ENCODE data around the gene EXOC8.

EXOC8 gene

DNA sequence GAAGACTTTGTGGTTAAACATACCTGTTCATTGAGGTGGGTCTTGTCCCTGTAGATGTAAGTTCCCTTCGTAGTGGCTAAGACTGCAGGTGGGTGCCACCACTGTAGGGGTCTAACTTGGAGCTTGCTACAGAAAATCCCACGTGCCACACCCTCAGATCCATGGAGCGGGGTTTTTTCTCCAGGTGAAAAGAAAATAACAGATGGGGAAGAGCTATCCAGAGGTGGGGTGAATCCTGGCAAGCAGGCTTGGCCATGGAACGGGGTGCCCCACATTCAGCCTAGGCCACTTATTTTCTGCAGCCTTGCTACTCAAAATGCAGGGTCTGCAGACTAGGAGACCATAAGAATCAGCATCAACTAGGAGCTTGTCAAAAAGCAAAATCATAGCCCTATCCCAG, 24.0 kb downstream of the EXOC8 start:
- DNase-seq: no peak

DNA sequence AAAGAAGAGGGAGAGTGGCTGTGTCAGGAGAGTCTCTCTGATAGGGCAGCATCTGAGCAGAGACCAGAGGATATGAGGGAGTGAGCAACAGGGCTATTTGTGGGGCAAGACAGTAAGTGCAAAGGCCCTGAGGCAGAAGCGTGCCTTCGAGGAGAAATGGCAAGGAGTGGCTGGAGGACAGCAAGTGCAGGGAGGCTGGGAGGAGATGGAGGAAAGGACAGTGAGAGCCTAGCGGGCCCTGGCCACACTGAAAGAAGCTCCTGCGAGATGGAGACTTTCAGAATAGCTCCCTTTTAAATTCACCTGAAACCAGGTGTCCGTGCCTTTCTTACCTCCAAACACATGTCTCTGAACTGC, 25.2 kb downstream of the EXOC8 start:
- no peak for DNase-seq

DNA sequence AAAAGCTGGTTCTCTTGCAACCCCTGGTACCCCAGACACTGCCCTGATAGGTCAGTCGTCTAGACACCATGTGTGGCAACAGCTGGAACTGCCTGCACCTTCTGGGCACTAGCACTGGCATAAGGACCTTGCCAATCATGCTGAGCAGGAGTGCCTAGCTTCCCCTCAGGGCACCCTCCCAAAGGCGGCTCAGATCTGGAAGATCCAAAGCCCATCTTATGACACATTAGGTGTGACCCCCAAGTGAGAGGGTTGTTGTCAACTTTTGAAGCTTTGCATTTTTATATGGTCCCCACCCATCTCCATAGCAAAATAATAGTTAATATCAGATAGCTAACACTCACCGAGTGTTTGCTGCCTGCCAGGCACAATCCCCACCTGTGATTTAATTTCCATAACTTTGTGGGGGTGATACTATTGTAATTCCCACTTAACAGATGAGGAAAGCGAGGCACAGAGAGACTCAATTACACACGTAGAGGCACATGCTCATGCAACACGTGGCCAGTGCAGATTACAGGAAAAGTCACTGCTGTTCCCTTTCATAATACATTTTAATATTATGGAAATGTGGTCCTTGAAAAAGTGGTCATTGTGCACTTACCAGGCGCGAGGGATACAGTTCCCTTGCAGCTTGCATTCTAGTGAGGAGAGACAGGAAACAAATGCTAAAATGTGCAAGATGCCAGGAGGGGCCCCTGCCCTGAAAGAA, 25.8 kb downstream of the EXOC8 start:
- DNase-seq: no peak

DNA sequence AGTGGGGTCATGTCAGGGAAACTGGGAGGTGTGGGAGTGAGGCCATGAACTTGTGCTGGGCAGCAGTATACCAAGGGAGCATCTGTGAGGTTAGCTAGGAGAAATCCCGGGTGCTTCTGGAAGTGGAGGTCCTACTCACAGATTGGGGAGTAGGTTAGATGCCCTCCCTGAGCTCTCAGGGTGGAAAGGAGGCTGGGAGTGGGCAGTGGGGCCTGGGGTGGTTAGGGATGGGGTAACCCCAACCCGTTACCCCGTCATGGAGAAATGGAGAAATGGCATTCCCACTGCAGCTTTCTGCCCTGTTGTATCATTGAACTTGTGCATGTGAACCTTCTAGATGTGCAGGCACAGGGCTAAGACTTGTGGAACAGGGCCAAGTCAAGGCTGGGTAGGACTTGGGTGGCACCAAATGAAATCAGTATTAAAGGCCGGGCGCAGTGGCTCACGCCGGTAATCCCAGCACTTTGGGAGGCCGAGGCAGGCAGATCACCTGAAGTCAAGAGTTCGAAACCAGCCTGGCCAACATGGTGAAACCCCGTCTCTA, 27.2 kb downstream of the EXOC8 start:
- no peak for DNase-seq

DNA sequence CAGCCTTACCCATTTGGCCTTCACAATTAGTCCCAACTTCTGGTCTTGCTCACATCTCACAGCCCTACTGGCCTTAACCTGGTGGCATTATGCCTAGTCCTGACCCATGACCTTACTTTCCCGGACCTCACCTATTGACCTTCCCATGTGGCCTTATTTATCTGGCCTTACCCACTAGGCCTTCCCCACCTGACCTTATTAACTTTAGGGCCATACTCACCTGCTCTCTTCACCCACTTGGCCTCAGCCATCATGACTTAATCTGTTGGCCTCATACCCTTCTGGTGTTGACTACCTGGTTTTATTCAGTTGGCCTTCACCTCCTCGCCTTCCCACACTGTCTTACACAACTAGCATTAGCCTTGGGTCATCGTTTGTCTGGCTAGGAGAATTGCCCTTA, 35.7 kb downstream of the EXOC8 start:
- no peak for DNase-seq

DNA sequence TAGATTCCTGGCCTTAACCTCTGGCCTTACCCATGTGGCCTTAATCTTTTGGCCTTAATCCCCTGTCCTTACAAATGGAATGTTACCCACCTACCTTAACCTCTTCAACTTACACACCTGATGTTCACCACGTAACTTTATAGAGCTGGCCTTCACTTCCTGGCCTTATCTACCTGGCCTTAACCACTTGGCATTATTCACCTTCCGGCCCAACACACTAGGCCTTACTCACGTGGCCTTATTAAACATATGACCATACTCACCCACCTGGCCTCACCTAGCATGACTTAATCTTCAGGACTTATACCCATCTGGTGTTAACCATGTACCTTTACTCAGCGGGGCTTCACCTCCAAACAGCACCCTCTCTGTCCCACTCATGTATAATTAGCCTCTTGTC, 41.7 kb downstream of the EXOC8 start:
- no peak for DNase-seq

DNA sequence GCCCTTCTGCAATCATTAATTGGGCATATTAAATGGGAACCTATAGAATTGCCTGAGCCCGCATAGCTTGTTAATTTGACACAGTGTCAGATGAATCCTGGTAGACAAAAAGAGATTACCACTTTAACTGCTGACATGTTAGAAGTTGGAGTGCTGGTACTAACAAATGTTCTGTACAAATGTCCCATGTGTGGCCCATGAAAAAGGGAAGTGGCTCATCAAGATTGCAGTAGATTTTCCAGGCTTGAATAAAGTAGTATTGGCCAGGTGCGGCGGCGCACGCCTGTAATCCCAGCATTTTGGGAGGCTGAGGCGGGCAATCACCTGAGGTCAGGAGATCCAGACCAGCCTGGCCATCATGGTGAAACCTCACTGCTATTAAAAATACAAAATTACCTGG, 51.0 kb downstream of the EXOC8 start:
- DNase-seq: no peak

DNA sequence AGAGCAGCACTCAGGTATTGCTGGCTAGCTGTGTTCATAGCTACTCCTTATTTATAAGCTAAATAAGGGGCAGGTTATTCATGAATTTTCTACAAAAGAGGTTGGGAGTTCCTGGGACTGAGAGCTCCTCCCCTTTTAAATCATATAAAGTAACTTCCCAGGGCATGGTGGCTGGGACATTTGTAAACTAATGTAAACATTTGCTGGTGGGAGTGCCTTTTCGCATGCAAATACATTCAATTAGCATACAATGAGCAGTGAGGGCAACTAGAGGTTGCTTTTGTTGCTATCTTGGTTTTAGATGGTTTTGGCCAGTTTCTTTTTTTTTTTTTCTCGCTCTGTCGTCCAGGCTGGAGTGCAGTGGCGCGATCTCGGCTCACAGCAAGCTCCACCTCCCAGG, 53.2 kb downstream of the EXOC8 start:
- DNase-seq: no peak

All from NCI-H1105 (cell line).